ENCODE results near the gene PFDN2.

PFDN2 gene

DNA sequence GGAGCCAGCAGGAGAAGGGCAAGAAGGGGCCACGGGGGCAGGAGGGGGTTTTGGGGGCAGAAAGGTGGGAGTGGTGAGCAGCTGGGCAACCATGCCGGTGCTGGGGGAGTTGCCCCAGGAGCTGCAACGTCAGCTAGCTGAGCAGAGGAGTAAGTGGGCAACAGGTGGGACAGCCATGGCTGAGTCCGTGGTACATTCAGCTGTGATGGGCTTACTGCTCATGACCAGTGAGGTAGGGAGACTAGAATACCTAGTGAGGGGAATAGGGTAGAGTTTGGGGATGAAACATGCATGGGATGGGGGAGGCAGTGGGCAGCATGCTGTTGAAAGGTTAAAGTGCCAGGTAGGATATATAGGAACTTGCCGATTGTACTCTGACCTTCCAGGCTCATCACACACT lies 43.8 kb upstream of the PFDN2 start:
- H3K4me2 ChIP-seq: no peak overlapping the region
- no peaks in the 10 kb centered on the region for H3K36me3 ChIP-seq (ENCODE audit: insufficient read depth)
- H3K4me3 ChIP-seq (IDR thresholded peaks at IDR 0.05; ENCODE audit: insufficient read depth, low read depth, low read length): no peak overlapping the region
- H3K27me3 ChIP-seq (ENCODE audit: insufficient read depth, low read depth): no peaks in the 10 kb centered on the region
- no peak overlapping the region for H3K9ac ChIP-seq
- H3K27ac ChIP-seq: no peak overlapping the region
- peaks cover 10% of the 10 kb centered on the region for H3K79me2 ChIP-seq (ENCODE audit: insufficient read depth, low read depth)
- TF ChIP-seq, protein P1, sequence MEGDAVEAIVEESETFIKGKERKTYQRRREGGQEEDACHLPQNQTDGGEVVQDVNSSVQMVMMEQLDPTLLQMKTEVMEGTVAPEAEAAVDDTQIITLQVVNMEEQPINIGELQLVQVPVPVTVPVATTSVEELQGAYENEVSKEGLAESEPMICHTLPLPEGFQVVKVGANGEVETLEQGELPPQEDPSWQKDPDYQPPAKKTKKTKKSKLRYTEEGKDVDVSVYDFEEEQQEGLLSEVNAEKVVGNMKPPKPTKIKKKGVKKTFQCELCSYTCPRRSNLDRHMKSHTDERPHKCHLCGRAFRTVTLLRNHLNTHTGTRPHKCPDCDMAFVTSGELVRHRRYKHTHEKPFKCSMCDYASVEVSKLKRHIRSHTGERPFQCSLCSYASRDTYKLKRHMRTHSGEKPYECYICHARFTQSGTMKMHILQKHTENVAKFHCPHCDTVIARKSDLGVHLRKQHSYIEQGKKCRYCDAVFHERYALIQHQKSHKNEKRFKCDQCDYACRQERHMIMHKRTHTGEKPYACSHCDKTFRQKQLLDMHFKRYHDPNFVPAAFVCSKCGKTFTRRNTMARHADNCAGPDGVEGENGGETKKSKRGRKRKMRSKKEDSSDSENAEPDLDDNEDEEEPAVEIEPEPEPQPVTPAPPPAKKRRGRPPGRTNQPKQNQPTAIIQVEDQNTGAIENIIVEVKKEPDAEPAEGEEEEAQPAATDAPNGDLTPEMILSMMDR (conservative IDR thresholded peaks at IDR 0.05; ENCODE audit: low read depth, low read length): no peak
- no peaks in the 10 kb centered on the region for H4K20me1 ChIP-seq (ENCODE audit: insufficient read depth)
- H2AFZ ChIP-seq (ENCODE audit: low read depth): no peak overlapping the region
- peaks cover 35% of the 10 kb centered on the region for H3K4me1 ChIP-seq (ENCODE audit: low read depth, poor library complexity, severe bottlenecking)

- Histone ChIP-seq H3K4me2 (peak overlapping the region; percentile 98), H3K27me3 (ENCODE audit: insufficient read depth, low read depth) (no peaks in the 10 kb centered on the region), H2AFZ (ENCODE audit: low read depth) (no peak overlapping the region), H3K4me1 (ENCODE audit: low read depth, poor library complexity, severe bottlenecking) (peaks cover 38% of the 10 kb centered on the region), H3K4me3 (IDR thresholded peaks at IDR 0.05; ENCODE audit: insufficient read depth, low read depth, low read length) (no peak overlapping the region), H3K9ac (no peak overlapping the region), H3K27ac (no peak overlapping the region), H4K20me1 (ENCODE audit: insufficient read depth) (no peaks in the 10 kb centered on the region), H3K36me3 (ENCODE audit: insufficient read depth) (no peaks in the 10 kb centered on the region), H3K79me2 (ENCODE audit: insufficient read depth, low read depth) (peaks cover 13% of the 10 kb centered on the region)
- TF ChIP-seq, protein P1 (conservative IDR thresholded peaks at IDR 0.05; ENCODE audit: low read depth, low read length): no peak
Observed at GRCh38 chr1:161160671-161161145, 42.9 kb upstream of the PFDN2 start.

GRCh38 chr1:161159913-161160243 lies 42.0 kb upstream of the PFDN2 start:
- Histone ChIP-seq H2AFZ (ENCODE audit: low read depth) (peak overlapping the region; percentile 62), H3K4me1 (ENCODE audit: low read depth, poor library complexity, severe bottlenecking) (peaks cover 38% of the 10 kb centered on the region)
- TF ChIP-seq, protein P1 (conservative IDR thresholded peaks at IDR 0.05; ENCODE audit: low read depth, low read length): no peak; the same call in 1 of the 2 replicates

GRCh38 chr1:161159087-161159912 lies 41.5 kb upstream of the PFDN2 start, which contains the start of gene USP21:
Gene USP21, plus strand, starts transcription at chr1:161159500. Its CDS starts 1,141 bp downstream, at chr1:161160641.
- Histone ChIP-seq H3K27me3 (ENCODE audit: insufficient read depth, low read depth) (no peaks in the 10 kb centered on the region), H3K4me1 (ENCODE audit: low read depth, poor library complexity, severe bottlenecking) (peaks cover 37% of the 10 kb centered on the region), H3K27ac (peak within 1 kb of the TSS; percentile 46), H3K79me2 (ENCODE audit: insufficient read depth, low read depth) (peaks cover 27% of the 10 kb centered on the region), H3K4me3 (IDR thresholded peaks at IDR 0.05; ENCODE audit: insufficient read depth, low read depth, low read length) (peak within 1 kb of the TSS; percentile 99), H3K36me3 (ENCODE audit: insufficient read depth) (no peaks in the 10 kb centered on the region), H4K20me1 (ENCODE audit: insufficient read depth) (no peaks in the 10 kb centered on the region), H3K9ac (peak within 1 kb of the TSS; percentile 89), H2AFZ (ENCODE audit: low read depth) (peak within 1 kb of the TSS; percentile 62), H3K4me2 (peak within 1 kb of the TSS; percentile 98)
- TF ChIP-seq, protein P1 (conservative IDR thresholded peaks at IDR 0.05; ENCODE audit: low read depth, low read length): peak; percentile 48; the same call in 1 of the 2 replicates

More at GRCh38 chr1:161159913-161160243, 42.0 kb upstream of the PFDN2 start:
- no peaks in the 10 kb centered on the region for H4K20me1 ChIP-seq (ENCODE audit: insufficient read depth)
- H3K4me3 ChIP-seq (IDR thresholded peaks at IDR 0.05; ENCODE audit: insufficient read depth, low read depth, low read length): peak overlapping the region; percentile 99
- H3K36me3 ChIP-seq (ENCODE audit: insufficient read depth): no peaks in the 10 kb centered on the region
- H3K9ac ChIP-seq: peak overlapping the region; percentile 89
- H3K4me2 ChIP-seq: peak overlapping the region; percentile 98
- H3K79me2 ChIP-seq (ENCODE audit: insufficient read depth, low read depth): peaks cover 21% of the 10 kb centered on the region
- peak overlapping the region; percentile 46 for H3K27ac ChIP-seq
- no peaks in the 10 kb centered on the region for H3K27me3 ChIP-seq (ENCODE audit: insufficient read depth, low read depth)

Data from KMS-11 (cell line).